Neural progenitor cell (in vitro differentiated cells): ENCODE measurements around the gene PDGFB. TPM values are rescaled to one million over a fixed set of nuclear protein-coding genes. Genes with fewer than 3 reads are reported as not detected.

Experiments used
- DNase-seq: peaks from one replicate; pipeline ENCODE4 v3.0.0-alpha.2; 2016; ENCODE audit warnings: low spot score
- H2AFZ ChIP-seq: fragments of 200-600 bp; sonication (generic); replicated peaks from 2 replicates; pipeline ENCODE4 v1.6.1; 2016; ENCODE audit warnings: antibody characterized with exemption
- H3F3A ChIP-seq: fragments of 200-600 bp; sonication (generic); 2 replicates; pipeline ENCODE4 v1.6.1; 2016; ENCODE audit warnings: antibody characterized with exemption, low read depth
- H3K27ac ChIP-seq: fragments of 200-600 bp; sonication (generic); 2 replicates; pipeline ENCODE4 v1.5.1; 2016; ENCODE audit warnings: mild to moderate bottlenecking
- H3K27me3 ChIP-seq: fragments of 200-600 bp; sonication (generic); 2 replicates; pipeline ENCODE4 v1.6.1; 2016; ENCODE audit warnings: mild to moderate bottlenecking, moderate library complexity
- H3K36me3 ChIP-seq: fragments of 200-600 bp; sonication (generic); 2 replicates; pipeline ENCODE4 v1.5.1; 2016
- H3K4me1 ChIP-seq: fragments of 200-600 bp; sonication (generic); 2 replicates; pipeline ENCODE4 v1.6.1; 2016; ENCODE audit warnings: mixed run types
- H3K4me2 ChIP-seq: fragments of 200-600 bp; sonication (generic); 2 replicates; pipeline ENCODE4 v1.6.1; 2016
- H3K4me3 ChIP-seq: fragments of 200-600 bp; sonication (generic); 2 replicates; pipeline ENCODE4 v1.5.1; 2016
- H3K79me2 ChIP-seq: fragments of 200-600 bp; sonication (generic); 2 replicates; pipeline ENCODE4 v1.6.1; 2016; ENCODE audit warnings: low read depth
- H3K9ac ChIP-seq: fragments of 200-600 bp; sonication (generic); 2 replicates; pipeline ENCODE4 v1.6.1; 2016
- H3K9me3 ChIP-seq: fragments of 200-600 bp; sonication (generic); 2 replicates; pipeline ENCODE4 v1.5.1; 2016; ENCODE audit warnings: low read depth
- H4K20me1 ChIP-seq: fragments of 200-600 bp; sonication (generic); 2 replicates; pipeline ENCODE4 v1.6.1; 2016; ENCODE audit warnings: low read depth
- H3K27ac Mint-ChIP-seq: 3 replicates; pipeline ENCODE4 v1.8.0; 2021; ENCODE audit warnings: mixed read lengths
- H3K27me3 Mint-ChIP-seq: 2 replicates; pipeline ENCODE4 v1.8.0; 2022; ENCODE audit warnings: low read depth, mild to moderate bottlenecking, inconsistent platforms, moderate library complexity, mixed read lengths; ENCODE audit not compliant: insufficient read depth
- H3K36me3 Mint-ChIP-seq: 3 replicates; pipeline ENCODE4 v1.8.0; 2021; ENCODE audit warnings: mixed read lengths
- H3K4me1 Mint-ChIP-seq: 3 replicates; pipeline ENCODE4 v1.8.0; 2021; ENCODE audit warnings: mixed read lengths
- H3K4me3 Mint-ChIP-seq: 3 replicates; pipeline ENCODE4 v1.8.0; 2021; ENCODE audit warnings: mild to moderate bottlenecking, moderate library complexity, mixed read lengths
- H3K9me3 Mint-ChIP-seq: 3 replicates; pipeline ENCODE4 v1.8.0; 2020; ENCODE audit warnings: mixed read lengths
- EZH2 ChIP-seq: fragments of 200-600 bp; sonication (generic); IDR thresholded peaks from 2 replicates; pipeline ENCODE4 v1.6.1; 2017; ENCODE audit warnings: antibody characterized with exemption, mild to moderate bottlenecking, moderate library complexity
- EZH2phosphoT487 ChIP-seq: fragments of 200-600 bp; sonication (generic); IDR thresholded peaks from 2 replicates; pipeline ENCODE4 v1.6.1; 2017; ENCODE audit warnings: antibody characterized with exemption
- total RNA-seq: library from RNA; depleted of rRNA; stranded (reverse); fragments of >200 nt; gene quantifications from 2 replicates; pipeline ENCODE4 v1.2.3, GENCODE V29; 2015; ENCODE audit warnings: low replicate concordance
- TF ChIP-seq, protein P1 (sequence below): fragments of 200-600 bp; sonication (generic); IDR thresholded peaks from 2 replicates; pipeline ENCODE4 v1.5.1; 2017; ENCODE audit warnings: antibody characterized with exemption, mild to moderate bottlenecking

The PDGFB gene
- total RNA-seq, 1 donor from 2014 or later: 0.15 TPM

GRCh38 chr22:39236321-39237317, 8.2 kb downstream of the PDGFB start:
- Histone ChIP-seq H3K27me3 (peaks cover 64% of the 10 kb centered on the region), H3F3A (peaks cover 51% of the 10 kb centered on the region), H3K4me3 (no peak overlapping the region), H3K79me2 (no peaks in the 10 kb centered on the region), H3K36me3 (no peaks in the 10 kb centered on the region), H3K9me3 (no peaks in the 10 kb centered on the region), H3K27ac (no peak overlapping the region), H3K9ac (no peak overlapping the region), H2AFZ (no peak overlapping the region), H3K4me1 (peaks cover 38% of the 10 kb centered on the region), H3K4me2 (no peak overlapping the region), H4K20me1 (no peaks in the 10 kb centered on the region)
- TF ChIP-seq, protein P1, sequence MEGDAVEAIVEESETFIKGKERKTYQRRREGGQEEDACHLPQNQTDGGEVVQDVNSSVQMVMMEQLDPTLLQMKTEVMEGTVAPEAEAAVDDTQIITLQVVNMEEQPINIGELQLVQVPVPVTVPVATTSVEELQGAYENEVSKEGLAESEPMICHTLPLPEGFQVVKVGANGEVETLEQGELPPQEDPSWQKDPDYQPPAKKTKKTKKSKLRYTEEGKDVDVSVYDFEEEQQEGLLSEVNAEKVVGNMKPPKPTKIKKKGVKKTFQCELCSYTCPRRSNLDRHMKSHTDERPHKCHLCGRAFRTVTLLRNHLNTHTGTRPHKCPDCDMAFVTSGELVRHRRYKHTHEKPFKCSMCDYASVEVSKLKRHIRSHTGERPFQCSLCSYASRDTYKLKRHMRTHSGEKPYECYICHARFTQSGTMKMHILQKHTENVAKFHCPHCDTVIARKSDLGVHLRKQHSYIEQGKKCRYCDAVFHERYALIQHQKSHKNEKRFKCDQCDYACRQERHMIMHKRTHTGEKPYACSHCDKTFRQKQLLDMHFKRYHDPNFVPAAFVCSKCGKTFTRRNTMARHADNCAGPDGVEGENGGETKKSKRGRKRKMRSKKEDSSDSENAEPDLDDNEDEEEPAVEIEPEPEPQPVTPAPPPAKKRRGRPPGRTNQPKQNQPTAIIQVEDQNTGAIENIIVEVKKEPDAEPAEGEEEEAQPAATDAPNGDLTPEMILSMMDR: no peak
- TF ChIP-seq EZH2phosphoT487: no peak
- TF ChIP-seq EZH2: no peak
- peaks cover 69% of the 10 kb centered on the region for H3K4me1 Mint-ChIP-seq
- H3K27me3 Mint-ChIP-seq: peaks cover 22% of the 10 kb centered on the region
- peak overlapping the region; percentile 50 for H3K4me3 Mint-ChIP-seq
- DNase-seq: no peak
- peak overlapping the region; percentile 43 for H3K27ac Mint-ChIP-seq
- no peaks in the 10 kb centered on the region for H3K36me3 Mint-ChIP-seq
- no peaks in the 10 kb centered on the region for H3K9me3 Mint-ChIP-seq

DNA sequence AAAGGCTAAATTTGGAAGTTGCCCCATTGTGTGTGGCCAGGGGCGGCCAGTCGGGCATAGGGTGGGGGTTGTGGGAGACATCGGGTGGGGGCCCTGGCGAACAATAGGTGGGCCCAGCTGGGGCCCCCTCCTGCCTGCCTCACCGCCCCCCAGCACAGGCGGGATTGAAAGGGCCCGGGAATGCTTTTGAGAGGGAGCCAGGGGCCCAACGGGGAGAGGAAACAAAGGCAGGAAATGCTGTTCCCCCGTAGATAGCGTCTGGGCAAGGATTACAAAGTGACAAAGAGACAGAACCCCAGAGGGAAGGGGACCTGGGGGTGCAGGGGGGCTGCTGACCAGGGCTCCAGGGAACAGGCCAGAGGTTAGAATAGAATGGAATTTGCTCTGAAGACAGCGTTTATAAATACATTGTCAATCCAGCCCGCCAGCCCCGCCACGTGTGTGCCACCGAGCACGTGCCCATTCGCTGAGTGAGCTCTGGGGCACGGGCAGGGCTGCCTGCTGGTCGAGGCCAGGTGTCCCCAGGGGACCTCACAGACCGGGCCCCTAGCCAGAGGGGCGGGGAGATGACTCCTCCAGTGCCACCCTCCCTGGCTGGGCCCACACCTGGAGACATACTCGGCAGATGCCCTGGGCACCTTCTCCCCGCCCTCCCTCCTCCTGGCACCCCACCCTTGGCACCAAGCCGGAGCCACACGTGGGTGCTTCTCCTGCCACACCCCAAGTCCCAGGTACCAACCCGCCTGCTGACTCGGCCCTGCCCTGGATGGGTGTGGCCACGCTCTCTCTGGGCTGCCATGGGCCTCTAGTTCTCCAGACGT, 9.7 kb downstream of the PDGFB start:
- no peaks in the 10 kb centered on the region for H3K79me2 ChIP-seq
- DNase-seq: peak; percentile 54
- no peaks in the 10 kb centered on the region for H3K9me3 Mint-ChIP-seq

DNA sequence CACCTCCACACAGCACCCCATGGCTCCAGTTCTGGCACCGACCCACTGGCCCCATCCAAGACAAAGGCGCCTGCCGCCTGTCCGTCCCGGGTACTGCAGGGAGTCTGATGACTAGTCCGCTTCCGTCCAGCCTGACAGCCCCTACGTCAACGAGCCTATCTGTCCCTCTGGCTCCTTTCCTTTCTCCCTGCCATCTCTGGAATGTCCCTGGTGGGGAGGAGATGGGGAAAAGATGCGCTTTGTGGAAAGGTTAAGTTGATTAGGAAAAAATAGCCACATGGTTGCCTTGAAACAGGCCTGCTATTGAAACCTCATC, 10.4 kb downstream of the PDGFB start:
- H2AFZ ChIP-seq: peak overlapping the region; percentile 70
- peak overlapping the region; percentile 38 for H3K4me3 Mint-ChIP-seq
- peaks cover 3% of the 10 kb centered on the region for H4K20me1 ChIP-seq
- H3K9me3 ChIP-seq: no peaks in the 10 kb centered on the region
- peak; percentile 80 for DNase-seq
- H3F3A ChIP-seq: peaks cover 43% of the 10 kb centered on the region
- H3K4me1 Mint-ChIP-seq: peaks cover 69% of the 10 kb centered on the region
- H3K9ac ChIP-seq: no peak overlapping the region
- H3K27me3 ChIP-seq: peaks cover 65% of the 10 kb centered on the region
- H3K27ac Mint-ChIP-seq: peak overlapping the region; percentile 81
- no peaks in the 10 kb centered on the region for H3K79me2 ChIP-seq
- no peaks in the 10 kb centered on the region for H3K36me3 ChIP-seq
- H3K4me2 ChIP-seq: peak overlapping the region; percentile 50
- H3K4me3 ChIP-seq: no peak overlapping the region
- no peaks in the 10 kb centered on the region for H3K9me3 Mint-ChIP-seq
- no peak for TF ChIP-seq EZH2phosphoT487
- no peak for TF ChIP-seq EZH2
- TF ChIP-seq, protein P1: no peak
- peak overlapping the region; percentile 44 for H3K27ac ChIP-seq
- peaks cover 46% of the 10 kb centered on the region for H3K4me1 ChIP-seq
- no peaks in the 10 kb centered on the region for H3K36me3 Mint-ChIP-seq
- H3K27me3 Mint-ChIP-seq: peaks cover 8% of the 10 kb centered on the region

More for the DNA sequence above, 9.7 kb downstream of the PDGFB start:
- no peak overlapping the region for H3K9ac ChIP-seq
- Mint-ChIP-seq H3K4me3 (peak overlapping the region; percentile 52), H3K27ac (peak overlapping the region; percentile 81), H3K4me1 (peaks cover 66% of the 10 kb centered on the region), H3K27me3 (peaks cover 8% of the 10 kb centered on the region), H3K36me3 (no peaks in the 10 kb centered on the region)
- H3K4me2 ChIP-seq: peak overlapping the region; percentile 50
- H3K9me3 ChIP-seq: no peaks in the 10 kb centered on the region
- no peaks in the 10 kb centered on the region for H3K36me3 ChIP-seq
- H4K20me1 ChIP-seq: no peaks in the 10 kb centered on the region
- peaks cover 40% of the 10 kb centered on the region for H3F3A ChIP-seq
- no peak overlapping the region for H3K4me3 ChIP-seq
- TF ChIP-seq EZH2phosphoT487 (no peak), EZH2 (no peak)
- TF ChIP-seq, protein P1: no peak
- peaks cover 64% of the 10 kb centered on the region for H3K27me3 ChIP-seq
- no peak overlapping the region for H2AFZ ChIP-seq
- peaks cover 40% of the 10 kb centered on the region for H3K4me1 ChIP-seq
- no peak overlapping the region for H3K27ac ChIP-seq
